Tibial nerve (tissue), 3 donors: ENCODE data around the gene CA12.

ENCODE experiments used
- CTCF ChIP-seq, 5 experiments: fragments of 200-600 bp in 3 of 5; fragments of 450-650 bp in 2 of 5; sonication (generic) in 3 of 5; IDR thresholded peaks; one replicate each; pipeline ENCODE4 v1.5.1; 2016 to 2019; ENCODE audit warnings: antibody characterized with exemption in 5 of 5, mild to moderate bottlenecking in 3 of 5, moderate library complexity in 2 of 5
- POLR2A ChIP-seq, 2 donors: fragments of 450-650 bp; IDR thresholded peaks; one replicate each; pipeline ENCODE4 v1.6.1; 2017; ENCODE audit warnings: antibody characterized with exemption in 2 of 2, mild to moderate bottlenecking in 2 of 2, moderate library complexity in 2 of 2

- TF ChIP-seq CTCF (IDR thresholded peaks at IDR 0.05) (no peak), POLR2A (IDR thresholded peaks at IDR 0.05) (no peak)
Observed at GRCh38 chr15:63335543-63336240, 46.0 kb downstream of the CA12 start.
